Sigmoid colon (tissue), 4 donors: ENCODE measurements around the gene LSMEM2.

Source experiments
- EP300 ChIP-seq, 4 donors: sonication (generic); formaldehyde crosslinking; IDR thresholded peaks; one replicate each; pipeline ENCODE4 v1.6.1; 2017; ENCODE audit warnings: antibody characterized with exemption in 4 of 4
- POLR2A ChIP-seq, 2 donors: fragments of 450-650 bp; IDR thresholded peaks; one replicate each; pipeline ENCODE4 v1.6.1; 2016; ENCODE audit warnings: antibody characterized with exemption in 2 of 2, mild to moderate bottlenecking in 2 of 2, moderate library complexity in 2 of 2
- TF ChIP-seq, protein P1 (sequence below), 4 experiments: fragments of 450-650 bp in 3 of 4; fragments of 200-600 bp in 1 of 4; IDR thresholded peaks; one replicate each; pipeline ENCODE4 v1.5.1; 2016 to 2019; ENCODE audit warnings: antibody characterized with exemption in 4 of 4, mild to moderate bottlenecking in 3 of 4, moderate library complexity in 2 of 4

DNA sequence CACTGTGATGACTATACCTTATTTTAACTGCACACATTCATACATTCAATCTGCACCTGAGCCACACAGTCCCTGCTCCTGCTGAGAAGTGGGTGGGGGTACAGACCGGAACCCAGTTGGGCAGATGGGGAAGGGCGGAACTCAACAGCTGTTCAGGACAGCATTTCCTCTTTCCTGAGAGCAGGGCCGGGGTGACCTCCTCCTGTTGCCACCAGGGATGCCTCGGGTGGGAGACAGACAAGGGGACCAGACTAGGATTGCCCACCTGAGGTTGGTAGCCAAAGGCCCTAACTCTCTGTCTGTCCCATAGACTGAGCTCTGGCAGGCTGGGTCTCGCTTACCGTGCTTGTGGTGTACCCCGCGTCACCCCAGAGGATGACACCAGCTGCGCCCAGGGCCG lies 39.7 kb downstream of the LSMEM2 start:
- no peak for TF ChIP-seq POLR2A (IDR thresholded peaks at IDR 0.05)
- TF ChIP-seq, protein P1, sequence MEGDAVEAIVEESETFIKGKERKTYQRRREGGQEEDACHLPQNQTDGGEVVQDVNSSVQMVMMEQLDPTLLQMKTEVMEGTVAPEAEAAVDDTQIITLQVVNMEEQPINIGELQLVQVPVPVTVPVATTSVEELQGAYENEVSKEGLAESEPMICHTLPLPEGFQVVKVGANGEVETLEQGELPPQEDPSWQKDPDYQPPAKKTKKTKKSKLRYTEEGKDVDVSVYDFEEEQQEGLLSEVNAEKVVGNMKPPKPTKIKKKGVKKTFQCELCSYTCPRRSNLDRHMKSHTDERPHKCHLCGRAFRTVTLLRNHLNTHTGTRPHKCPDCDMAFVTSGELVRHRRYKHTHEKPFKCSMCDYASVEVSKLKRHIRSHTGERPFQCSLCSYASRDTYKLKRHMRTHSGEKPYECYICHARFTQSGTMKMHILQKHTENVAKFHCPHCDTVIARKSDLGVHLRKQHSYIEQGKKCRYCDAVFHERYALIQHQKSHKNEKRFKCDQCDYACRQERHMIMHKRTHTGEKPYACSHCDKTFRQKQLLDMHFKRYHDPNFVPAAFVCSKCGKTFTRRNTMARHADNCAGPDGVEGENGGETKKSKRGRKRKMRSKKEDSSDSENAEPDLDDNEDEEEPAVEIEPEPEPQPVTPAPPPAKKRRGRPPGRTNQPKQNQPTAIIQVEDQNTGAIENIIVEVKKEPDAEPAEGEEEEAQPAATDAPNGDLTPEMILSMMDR (IDR thresholded peaks at IDR 0.05), result no peak
- no peak for TF ChIP-seq EP300 (IDR thresholded peaks at IDR 0.05)
